ENCODE data around the gene LRFN2. TPM values are rescaled to one million over a fixed set of nuclear protein-coding genes. Genes with fewer than 3 reads are reported as not detected.

LRFN2 gene
- total and polyA plus RNA-seq, 4 donors, result under 0.01 to 0.01 TPM; not detected in 2

DNA sequence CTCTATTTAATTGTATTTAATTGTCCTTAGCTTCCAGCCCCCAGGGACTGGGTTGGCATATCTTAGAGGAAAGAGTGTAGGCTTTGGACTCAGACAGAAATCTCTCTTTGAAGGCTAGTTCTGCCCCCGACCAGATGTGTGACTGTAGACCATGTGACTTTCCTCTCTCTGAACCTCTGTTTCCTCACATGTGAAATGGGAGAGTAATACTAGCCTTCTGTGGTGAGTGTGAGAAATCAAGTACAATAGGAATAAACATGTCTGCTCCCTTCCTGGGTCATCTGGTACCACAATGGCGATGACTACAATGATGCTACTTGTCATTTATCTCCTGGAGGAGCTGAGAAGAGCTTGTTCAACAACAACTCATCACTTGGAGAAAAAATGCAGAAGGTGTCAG is 179.9 kb downstream of the LRFN2 start (continued):
- TF ChIP-seq, protein P1, sequence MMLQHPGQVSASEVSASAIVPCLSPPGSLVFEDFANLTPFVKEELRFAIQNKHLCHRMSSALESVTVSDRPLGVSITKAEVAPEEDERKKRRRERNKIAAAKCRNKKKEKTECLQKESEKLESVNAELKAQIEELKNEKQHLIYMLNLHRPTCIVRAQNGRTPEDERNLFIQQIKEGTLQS (IDR thresholded peaks at IDR 0.05), result no peak
- no peak for TF ChIP-seq FOXA2 (IDR thresholded peaks at IDR 0.05)
- no peak for TF ChIP-seq SP1 (IDR thresholded peaks at IDR 0.05)
- no peak for TF ChIP-seq HNF4G (IDR thresholded peaks at IDR 0.05)
- TF ChIP-seq, protein P2, sequence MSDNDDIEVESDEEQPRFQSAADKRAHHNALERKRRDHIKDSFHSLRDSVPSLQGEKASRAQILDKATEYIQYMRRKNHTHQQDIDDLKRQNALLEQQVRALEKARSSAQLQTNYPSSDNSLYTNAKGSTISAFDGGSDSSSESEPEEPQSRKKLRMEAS (IDR thresholded peaks at IDR 0.05), result no peak
- no peak for TF ChIP-seq FOXA1 (IDR thresholded peaks at IDR 0.05)

DNA sequence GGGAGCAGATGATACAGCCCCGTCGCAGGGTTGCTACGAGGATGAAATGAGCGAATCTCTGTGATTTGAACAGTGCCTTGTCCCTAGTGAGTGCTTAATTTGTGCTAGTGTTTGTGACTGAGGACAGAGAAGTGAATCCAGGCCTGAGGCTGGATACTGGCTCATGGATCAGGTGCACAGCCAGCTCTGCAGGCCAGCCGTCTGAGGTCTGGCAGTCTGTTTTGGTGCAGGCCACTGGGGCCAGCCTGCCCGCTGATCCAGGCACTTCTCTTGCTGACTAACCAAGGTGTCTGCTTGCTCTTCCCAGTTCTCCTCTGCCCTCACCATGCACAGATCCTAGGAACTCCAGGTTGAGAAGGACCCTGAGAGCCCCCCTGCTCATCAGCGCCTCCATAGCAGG is 181.0 kb downstream of the LRFN2 start:
- Histone ChIP-seq H3K27ac (ENCODE audit: low read depth in 1 of 2, low read length in 2 of 2) (no peak overlapping the region), H3K9ac (ENCODE audit: low read depth in 1 of 2, low read length in 2 of 2) (no peak overlapping the region), H3K4me3 (ENCODE audit: low read depth in 1 of 3, low read length in 3 of 3) (no peak overlapping the region), H3K27me3 (ENCODE audit: control insufficient read depth in 4 of 4, insufficient read depth in 4 of 4, low read length in 3 of 4) (no peaks in the 10 kb centered on the region), H3K9me3 (ENCODE audit: control insufficient read depth in 4 of 4, low read length in 3 of 4) (no peaks in the 10 kb centered on the region), H3K36me3 (ENCODE audit: control insufficient read depth in 4 of 4, insufficient read depth in 3 of 4, low read depth in 1 of 4, low read length in 3 of 4) (no peaks in the 10 kb centered on the region), H3K4me1 (ENCODE audit: control insufficient read depth in 4 of 4, insufficient read depth in 4 of 4, low read length in 3 of 4) (no peaks in the 10 kb centered on the region)
- TF ChIP-seq JUND (IDR thresholded peaks at IDR 0.05), result no peak
- no peak for TF ChIP-seq RAD21 (IDR thresholded peaks at IDR 0.05)
- TF ChIP-seq TAF1 (conservative IDR thresholded peaks at IDR 0.05), result no peak
- TF ChIP-seq, protein P3, sequence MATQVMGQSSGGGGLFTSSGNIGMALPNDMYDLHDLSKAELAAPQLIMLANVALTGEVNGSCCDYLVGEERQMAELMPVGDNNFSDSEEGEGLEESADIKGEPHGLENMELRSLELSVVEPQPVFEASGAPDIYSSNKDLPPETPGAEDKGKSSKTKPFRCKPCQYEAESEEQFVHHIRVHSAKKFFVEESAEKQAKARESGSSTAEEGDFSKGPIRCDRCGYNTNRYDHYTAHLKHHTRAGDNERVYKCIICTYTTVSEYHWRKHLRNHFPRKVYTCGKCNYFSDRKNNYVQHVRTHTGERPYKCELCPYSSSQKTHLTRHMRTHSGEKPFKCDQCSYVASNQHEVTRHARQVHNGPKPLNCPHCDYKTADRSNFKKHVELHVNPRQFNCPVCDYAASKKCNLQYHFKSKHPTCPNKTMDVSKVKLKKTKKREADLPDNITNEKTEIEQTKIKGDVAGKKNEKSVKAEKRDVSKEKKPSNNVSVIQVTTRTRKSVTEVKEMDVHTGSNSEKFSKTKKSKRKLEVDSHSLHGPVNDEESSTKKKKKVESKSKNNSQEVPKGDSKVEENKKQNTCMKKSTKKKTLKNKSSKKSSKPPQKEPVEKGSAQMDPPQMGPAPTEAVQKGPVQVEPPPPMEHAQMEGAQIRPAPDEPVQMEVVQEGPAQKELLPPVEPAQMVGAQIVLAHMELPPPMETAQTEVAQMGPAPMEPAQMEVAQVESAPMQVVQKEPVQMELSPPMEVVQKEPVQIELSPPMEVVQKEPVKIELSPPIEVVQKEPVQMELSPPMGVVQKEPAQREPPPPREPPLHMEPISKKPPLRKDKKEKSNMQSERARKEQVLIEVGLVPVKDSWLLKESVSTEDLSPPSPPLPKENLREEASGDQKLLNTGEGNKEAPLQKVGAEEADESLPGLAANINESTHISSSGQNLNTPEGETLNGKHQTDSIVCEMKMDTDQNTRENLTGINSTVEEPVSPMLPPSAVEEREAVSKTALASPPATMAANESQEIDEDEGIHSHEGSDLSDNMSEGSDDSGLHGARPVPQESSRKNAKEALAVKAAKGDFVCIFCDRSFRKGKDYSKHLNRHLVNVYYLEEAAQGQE (IDR thresholded peaks at IDR 0.05), result no peak
- TF ChIP-seq NR2F2 (IDR thresholded peaks at IDR 0.05), result no peak
- TF ChIP-seq GABPA (IDR thresholded peaks at IDR 0.05 in 1 of 2, conservative IDR thresholded peaks at IDR 0.05 in 1 of 2), result no peak
- TF ChIP-seq FOXA2 (IDR thresholded peaks at IDR 0.05), result no peak
- TF ChIP-seq, protein P1 (IDR thresholded peaks at IDR 0.05), result no peak
- no peak for TF ChIP-seq RXRA (IDR thresholded peaks at IDR 0.05)
- TF ChIP-seq HNF4G (IDR thresholded peaks at IDR 0.05), result no peak
- TF ChIP-seq FOXA1 (IDR thresholded peaks at IDR 0.05), result no peak
- TF ChIP-seq, protein P4, sequence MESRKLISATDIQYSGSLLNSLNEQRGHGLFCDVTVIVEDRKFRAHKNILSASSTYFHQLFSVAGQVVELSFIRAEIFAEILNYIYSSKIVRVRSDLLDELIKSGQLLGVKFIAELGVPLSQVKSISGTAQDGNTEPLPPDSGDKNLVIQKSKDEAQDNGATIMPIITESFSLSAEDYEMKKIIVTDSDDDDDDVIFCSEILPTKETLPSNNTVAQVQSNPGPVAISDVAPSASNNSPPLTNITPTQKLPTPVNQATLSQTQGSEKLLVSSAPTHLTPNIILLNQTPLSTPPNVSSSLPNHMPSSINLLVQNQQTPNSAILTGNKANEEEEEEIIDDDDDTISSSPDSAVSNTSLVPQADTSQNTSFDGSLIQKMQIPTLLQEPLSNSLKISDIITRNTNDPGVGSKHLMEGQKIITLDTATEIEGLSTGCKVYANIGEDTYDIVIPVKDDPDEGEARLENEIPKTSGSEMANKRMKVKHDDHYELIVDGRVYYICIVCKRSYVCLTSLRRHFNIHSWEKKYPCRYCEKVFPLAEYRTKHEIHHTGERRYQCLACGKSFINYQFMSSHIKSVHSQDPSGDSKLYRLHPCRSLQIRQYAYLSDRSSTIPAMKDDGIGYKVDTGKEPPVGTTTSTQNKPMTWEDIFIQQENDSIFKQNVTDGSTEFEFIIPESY (IDR thresholded peaks at IDR 0.05), result no peak
- WGBS, result 96% methylated on average over 7 of the region's 7 CpGs
- no peak for DNase-seq (ENCODE audit: low spot score)

DNA sequence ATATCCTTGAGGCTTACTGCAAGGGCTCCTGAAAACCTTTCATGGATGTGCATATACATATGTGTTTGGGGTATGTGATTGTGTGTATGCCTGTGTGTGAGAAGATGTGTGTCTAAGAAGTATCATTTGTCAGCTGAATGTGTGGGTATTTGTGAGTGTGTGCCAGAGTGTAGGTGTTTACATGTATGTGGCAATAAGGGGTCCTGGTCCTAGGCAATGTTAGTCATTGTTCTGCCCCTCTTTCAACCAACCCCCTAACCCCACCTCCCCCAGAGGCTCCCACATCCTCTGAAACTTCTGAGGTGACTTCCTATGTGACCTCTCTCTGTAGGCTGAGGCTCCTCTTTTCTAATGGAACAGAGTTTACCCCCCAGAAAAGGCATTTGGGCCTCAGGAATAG is 186.4 kb downstream of the LRFN2 start:
- H3K9ac ChIP-seq (ENCODE audit: low read depth in 1 of 2, low read length in 2 of 2), result no peak overlapping the region
- H3K36me3 ChIP-seq (ENCODE audit: control insufficient read depth in 4 of 4, insufficient read depth in 3 of 4, low read depth in 1 of 4, low read length in 3 of 4), result no peaks in the 10 kb centered on the region
- H3K9me3 ChIP-seq (ENCODE audit: control insufficient read depth in 4 of 4, low read length in 3 of 4), result no peaks in the 10 kb centered on the region
- H3K4me1 ChIP-seq (ENCODE audit: control insufficient read depth in 4 of 4, insufficient read depth in 4 of 4, low read length in 3 of 4), result peaks cover 3 to 20% (median 12%) of the 10 kb centered on the region in 4 donors
- no peak overlapping the region for H3K4me3 ChIP-seq (ENCODE audit: low read depth in 1 of 3, low read length in 3 of 3)
- H3K27me3 ChIP-seq (ENCODE audit: control insufficient read depth in 4 of 4, insufficient read depth in 4 of 4, low read length in 3 of 4), result no peaks in the 10 kb centered on the region
- DNase-seq (ENCODE audit: low spot score), result no peak
- H3K27ac ChIP-seq (ENCODE audit: low read depth in 1 of 2, low read length in 2 of 2), result no peak overlapping the region
- TF ChIP-seq TAF1 (conservative IDR thresholded peaks at IDR 0.05), result no peak
- TF ChIP-seq HNF4A (conservative IDR thresholded peaks at IDR 0.05), result no peak
- TF ChIP-seq SP1 (IDR thresholded peaks at IDR 0.05), result no peak
- TF ChIP-seq, protein P3 (IDR thresholded peaks at IDR 0.05), result no peak
- TF ChIP-seq YY1 (IDR thresholded peaks at IDR 0.05), result no peak
- TF ChIP-seq GABPA (IDR thresholded peaks at IDR 0.05 in 1 of 2, conservative IDR thresholded peaks at IDR 0.05 in 1 of 2), result no peak
- no peak for TF ChIP-seq HNF4G (IDR thresholded peaks at IDR 0.05)
- TF ChIP-seq, protein P5, sequence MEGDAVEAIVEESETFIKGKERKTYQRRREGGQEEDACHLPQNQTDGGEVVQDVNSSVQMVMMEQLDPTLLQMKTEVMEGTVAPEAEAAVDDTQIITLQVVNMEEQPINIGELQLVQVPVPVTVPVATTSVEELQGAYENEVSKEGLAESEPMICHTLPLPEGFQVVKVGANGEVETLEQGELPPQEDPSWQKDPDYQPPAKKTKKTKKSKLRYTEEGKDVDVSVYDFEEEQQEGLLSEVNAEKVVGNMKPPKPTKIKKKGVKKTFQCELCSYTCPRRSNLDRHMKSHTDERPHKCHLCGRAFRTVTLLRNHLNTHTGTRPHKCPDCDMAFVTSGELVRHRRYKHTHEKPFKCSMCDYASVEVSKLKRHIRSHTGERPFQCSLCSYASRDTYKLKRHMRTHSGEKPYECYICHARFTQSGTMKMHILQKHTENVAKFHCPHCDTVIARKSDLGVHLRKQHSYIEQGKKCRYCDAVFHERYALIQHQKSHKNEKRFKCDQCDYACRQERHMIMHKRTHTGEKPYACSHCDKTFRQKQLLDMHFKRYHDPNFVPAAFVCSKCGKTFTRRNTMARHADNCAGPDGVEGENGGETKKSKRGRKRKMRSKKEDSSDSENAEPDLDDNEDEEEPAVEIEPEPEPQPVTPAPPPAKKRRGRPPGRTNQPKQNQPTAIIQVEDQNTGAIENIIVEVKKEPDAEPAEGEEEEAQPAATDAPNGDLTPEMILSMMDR (IDR thresholded peaks at IDR 0.05; ENCODE audit: low read depth, low read length, missing input control), result no peak
- no peak for TF ChIP-seq JUND (IDR thresholded peaks at IDR 0.05)
- no peak for TF ChIP-seq FOXA1 (IDR thresholded peaks at IDR 0.05)
- no peak for TF ChIP-seq RAD21 (IDR thresholded peaks at IDR 0.05)
- TF ChIP-seq, protein P2 (IDR thresholded peaks at IDR 0.05), result no peak
- no peak for TF ChIP-seq EGR1 (IDR thresholded peaks at IDR 0.05; ENCODE audit: low read depth in 2 of 2)
- TF ChIP-seq NR2F2 (IDR thresholded peaks at IDR 0.05), result no peak
